Right kidney (tissue), 9 donors: ENCODE data around the gene PIK3R1.

Experiments used
- DNase-seq: peaks from one replicate; pipeline ENCODE4 v3.0.0-alpha.2; 2016
- long read RNA-seq, 8 donors: transcript quantifications; one replicate each; lab custom pipeline, GENCODE V29; 2026

The PIK3R1 gene
- long read RNA-seq, donor 1, full-length matches to known transcripts, result 12 of 41 reads
- long read RNA-seq, donor 1, partial matches to known transcripts, result 29 of 41 reads
- long read RNA-seq, donor 1, other reads (novel, unspliced or antisense), result 0 of 41 reads
- long read RNA-seq, donor 2, full-length matches to known transcripts, result 4 of 20 reads
- long read RNA-seq, donor 2, partial matches to known transcripts, result 16 of 20 reads
- long read RNA-seq, donor 2, other reads (novel, unspliced or antisense), result 0 of 20 reads
- long read RNA-seq, donor 3, partial matches to known transcripts, result 5 of 8 reads
- long read RNA-seq, donor 3, other reads (novel, unspliced or antisense), result 0 of 8 reads
- long read RNA-seq, donor 4, partial matches to known transcripts, result 40 of 48 reads
- long read RNA-seq, donor 4, other reads (novel, unspliced or antisense), result 0 of 48 reads
- long read RNA-seq, donor 5, full-length matches to known transcripts, result 6 of 26 reads
- long read RNA-seq, donor 5, partial matches to known transcripts, result 20 of 26 reads
- long read RNA-seq, donor 5, other reads (novel, unspliced or antisense), result 0 of 26 reads
- long read RNA-seq, donor 6, partial matches to known transcripts, result 17 of 20 reads
- long read RNA-seq, donor 6, other reads (novel, unspliced or antisense), result 0 of 20 reads
- long read RNA-seq, donor 7, transcript PIK3R1-201 (10 exons, 2,625 nt), result major isoform, 7 of 83 reads
- long read RNA-seq, donor 7, partial matches to known transcripts, result 72 of 83 reads
- long read RNA-seq, donor 7, other reads (novel, unspliced or antisense), result 0 of 83 reads
- long read RNA-seq, donor 8, full-length matches to known transcripts, result 11 of 27 reads
- long read RNA-seq, donor 8, partial matches to known transcripts, result 16 of 27 reads
- long read RNA-seq, donor 8, other reads (novel, unspliced or antisense), result 0 of 27 reads

GRCh38 chr5:68215208-68215897, at the start of gene PIK3R1:
PIK3R1 (plus strand) TSS chr5:68215756; CDS start chr5:68226676, 10,920 bp downstream.
- peak; percentile 99 for DNase-seq

- no peak for DNase-seq
Measured at GRCh38 chr5:68167195-68167651, 48.3 kb upstream of the PIK3R1 start.

- peak; percentile 27 for DNase-seq
Measured at GRCh38 chr5:68169903-68170302, 45.7 kb upstream of the PIK3R1 start.

- DNase-seq, result no peak
Measured at GRCh38 chr5:68170826-68171558, 44.6 kb upstream of the PIK3R1 start.

GRCh38 chr5:68172314-68172713, 43.2 kb upstream of the PIK3R1 start:
- no peak for DNase-seq

- DNase-seq, result no peak
Measured at GRCh38 chr5:68173007-68173406, 42.5 kb upstream of the PIK3R1 start.

- no peak for DNase-seq
Measured at GRCh38 chr5:68176253-68176652, 39.3 kb upstream of the PIK3R1 start.

GRCh38 chr5:68176802-68177479, 38.6 kb upstream of the PIK3R1 start:
- no peak for DNase-seq

- DNase-seq, result no peak
Measured at GRCh38 chr5:68177676-68178075, 37.9 kb upstream of the PIK3R1 start.

GRCh38 chr5:68178579-68178978, 37.0 kb upstream of the PIK3R1 start:
- no peak for DNase-seq

- DNase-seq, result no peak
Measured at GRCh38 chr5:68180121-68181038, 35.2 kb upstream of the PIK3R1 start.

GRCh38 chr5:68181039-68181599, 34.4 kb upstream of the PIK3R1 start:
- no peak for DNase-seq

- no peak for DNase-seq
Measured at GRCh38 chr5:68182094-68182493, 33.5 kb upstream of the PIK3R1 start.

GRCh38 chr5:68182534-68182933, 33.0 kb upstream of the PIK3R1 start:
- no peak for DNase-seq

- peak; percentile 72 for DNase-seq
Measured at GRCh38 chr5:68187268-68188055, 28.1 kb upstream of the PIK3R1 start.

- no peak for DNase-seq
Measured at GRCh38 chr5:68189171-68189570, 26.4 kb upstream of the PIK3R1 start.

- no peak for DNase-seq
Measured at GRCh38 chr5:68189613-68190012, 25.9 kb upstream of the PIK3R1 start.

GRCh38 chr5:68190619-68191018, 24.9 kb upstream of the PIK3R1 start:
- no peak for DNase-seq
